ENCODE measurements around the gene CRISPLD2.

The CRISPLD2 gene, protein sequence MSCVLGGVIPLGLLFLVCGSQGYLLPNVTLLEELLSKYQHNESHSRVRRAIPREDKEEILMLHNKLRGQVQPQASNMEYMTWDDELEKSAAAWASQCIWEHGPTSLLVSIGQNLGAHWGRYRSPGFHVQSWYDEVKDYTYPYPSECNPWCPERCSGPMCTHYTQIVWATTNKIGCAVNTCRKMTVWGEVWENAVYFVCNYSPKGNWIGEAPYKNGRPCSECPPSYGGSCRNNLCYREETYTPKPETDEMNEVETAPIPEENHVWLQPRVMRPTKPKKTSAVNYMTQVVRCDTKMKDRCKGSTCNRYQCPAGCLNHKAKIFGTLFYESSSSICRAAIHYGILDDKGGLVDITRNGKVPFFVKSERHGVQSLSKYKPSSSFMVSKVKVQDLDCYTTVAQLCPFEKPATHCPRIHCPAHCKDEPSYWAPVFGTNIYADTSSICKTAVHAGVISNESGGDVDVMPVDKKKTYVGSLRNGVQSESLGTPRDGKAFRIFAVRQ

DNA sequence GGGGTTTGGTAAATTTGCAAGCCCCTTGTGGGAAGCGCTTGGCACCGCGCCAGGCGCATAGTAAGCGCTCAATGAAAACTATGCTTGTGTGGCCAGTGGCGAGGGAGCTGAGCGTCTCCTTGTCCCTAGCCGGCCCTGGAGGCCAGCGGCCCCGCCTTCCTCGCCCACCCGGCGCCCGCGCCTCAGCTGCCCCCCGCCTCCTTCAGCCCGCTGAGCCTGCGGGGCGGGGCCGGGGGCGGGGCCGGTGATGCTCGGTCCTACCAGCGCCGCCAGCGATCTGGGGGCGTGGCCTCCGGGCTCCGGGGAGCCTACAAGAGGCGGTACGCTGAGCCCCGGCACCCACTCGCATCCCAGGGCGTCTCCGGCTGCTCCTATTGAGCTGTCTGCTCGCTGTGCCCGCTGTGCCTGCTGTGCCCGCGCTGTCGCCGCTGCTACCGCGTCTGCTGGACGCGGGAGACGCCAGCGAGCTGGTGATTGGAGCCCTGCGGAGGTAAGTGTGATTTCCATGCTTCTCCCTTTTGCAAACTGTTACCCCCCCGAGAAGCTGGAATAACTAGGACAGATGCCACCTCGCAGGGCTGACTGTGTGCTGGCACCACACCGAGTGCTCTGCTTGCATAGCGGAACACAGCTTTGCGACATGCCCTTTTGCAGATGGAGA, at the start of gene CRISPLD2:
Gene CRISPLD2 (plus strand): TSS at position 342 of the 661 bp plus-strand sequence. CDS start 18,511 bp downstream, outside the sequence.
- peak; percentile 92 for DNase-seq (ENCODE audit: low read depth)

DNA sequence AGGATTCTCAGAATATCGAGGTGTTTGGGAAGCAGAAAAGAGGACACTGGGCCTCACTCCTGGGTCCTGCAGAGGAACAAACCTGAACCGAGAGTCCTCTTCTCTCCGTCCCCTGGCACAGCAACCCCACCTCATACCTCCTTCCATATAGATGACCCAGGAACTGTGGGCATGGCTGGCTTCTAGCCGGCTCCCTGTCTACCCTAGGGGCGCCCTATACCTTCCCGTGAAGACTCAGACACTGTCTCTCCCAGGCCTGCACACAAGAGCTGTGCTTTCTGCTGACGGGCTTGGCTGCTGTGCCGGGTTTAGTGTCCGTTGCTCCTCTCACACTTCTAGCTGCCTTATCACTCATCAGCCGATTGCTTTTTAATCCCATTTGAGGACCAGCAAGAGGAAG, 46.5 kb upstream of the CRISPLD2 start:
- no peak for DNase-seq (ENCODE audit: low read depth)

DNA sequence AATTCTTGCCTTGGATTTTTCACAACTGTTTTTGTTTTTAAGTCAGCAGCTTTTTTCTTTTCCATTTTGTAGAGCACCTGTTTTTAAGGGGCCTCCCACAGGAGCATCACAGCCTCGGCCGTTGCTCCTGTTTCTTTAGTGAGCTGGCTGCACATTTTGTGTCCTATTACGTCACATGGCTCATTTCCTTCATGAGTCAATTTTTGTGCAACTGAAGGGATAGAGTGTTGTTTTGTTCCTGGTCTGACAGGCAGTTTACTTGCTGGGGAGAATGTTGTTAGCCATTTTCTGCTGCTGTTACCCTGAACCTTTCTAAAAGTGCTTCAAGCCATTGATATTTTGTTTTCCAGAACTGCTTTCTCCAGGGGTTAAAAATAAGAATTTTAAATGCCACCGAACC, 45.0 kb upstream of the CRISPLD2 start:
- peak; percentile 84 for DNase-seq (ENCODE audit: low read depth)

DNA sequence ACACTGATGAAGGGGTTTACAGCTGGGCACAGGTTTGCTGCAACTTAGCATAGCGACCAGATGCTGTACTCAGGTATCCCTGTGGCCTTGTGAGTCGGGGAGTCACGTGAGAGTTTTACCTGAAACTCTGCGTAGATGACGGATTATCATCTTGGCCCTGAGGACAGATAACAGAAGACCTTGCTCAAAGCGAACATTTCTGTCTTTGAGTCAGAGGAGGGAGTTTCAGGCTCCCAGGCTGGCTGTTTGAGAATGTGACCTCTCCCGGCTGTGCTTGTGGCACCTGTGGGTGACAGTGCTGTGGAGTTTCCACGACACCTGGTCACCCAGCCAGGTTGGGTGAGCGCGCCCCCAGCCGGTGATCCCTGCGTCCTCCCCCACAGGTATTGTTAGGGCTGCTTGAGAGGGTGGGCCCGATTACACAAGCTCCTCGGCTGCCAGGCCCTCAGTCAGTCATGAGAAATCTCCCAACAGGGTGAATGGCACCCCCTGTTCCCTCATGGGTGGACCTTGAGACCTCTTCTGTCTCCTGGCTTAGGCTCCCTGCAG, 44.4 kb upstream of the CRISPLD2 start:
- DNase-seq (ENCODE audit: low read depth): no peak

DNA sequence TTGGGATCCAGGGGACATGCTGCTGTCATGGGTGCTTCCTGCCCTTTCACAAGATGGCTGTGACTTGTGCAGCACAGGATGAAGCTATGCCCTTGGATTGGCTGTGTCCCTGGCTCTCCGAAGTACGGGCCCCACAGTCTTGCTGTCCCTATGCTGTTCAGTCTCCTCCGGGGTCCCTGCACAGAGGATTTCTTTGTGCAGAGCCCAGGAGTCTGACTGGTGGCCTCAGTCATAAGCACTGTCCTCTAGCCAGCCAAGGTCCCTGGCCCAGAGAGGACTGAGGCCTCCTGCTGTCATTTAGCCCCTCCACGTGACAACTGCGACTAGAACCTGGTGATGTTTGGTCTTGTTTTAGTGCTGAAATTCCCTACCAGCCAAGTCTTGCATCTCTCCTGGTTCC, 42.4 kb upstream of the CRISPLD2 start:
- no peak for DNase-seq (ENCODE audit: low read depth)

DNA sequence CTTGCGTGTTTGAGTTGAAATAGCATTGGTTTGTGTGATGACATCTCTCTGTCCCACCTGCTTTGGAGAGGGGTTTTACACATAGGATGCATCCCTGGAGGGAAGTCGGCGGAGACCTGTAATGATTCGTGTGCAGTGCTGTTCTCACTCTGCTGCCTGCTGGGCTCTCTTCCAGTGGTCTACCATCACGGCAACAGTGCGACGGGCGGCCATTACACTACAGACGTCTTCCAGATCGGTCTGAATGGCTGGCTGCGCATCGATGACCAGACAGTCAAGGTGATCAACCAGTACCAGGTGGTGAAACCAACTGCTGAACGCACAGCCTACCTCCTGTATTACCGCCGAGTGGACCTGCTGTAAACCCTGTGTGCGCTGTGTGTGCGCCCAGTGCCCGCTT, 41.1 kb upstream of the CRISPLD2 start:
- no peak for DNase-seq (ENCODE audit: low read depth)

DNA sequence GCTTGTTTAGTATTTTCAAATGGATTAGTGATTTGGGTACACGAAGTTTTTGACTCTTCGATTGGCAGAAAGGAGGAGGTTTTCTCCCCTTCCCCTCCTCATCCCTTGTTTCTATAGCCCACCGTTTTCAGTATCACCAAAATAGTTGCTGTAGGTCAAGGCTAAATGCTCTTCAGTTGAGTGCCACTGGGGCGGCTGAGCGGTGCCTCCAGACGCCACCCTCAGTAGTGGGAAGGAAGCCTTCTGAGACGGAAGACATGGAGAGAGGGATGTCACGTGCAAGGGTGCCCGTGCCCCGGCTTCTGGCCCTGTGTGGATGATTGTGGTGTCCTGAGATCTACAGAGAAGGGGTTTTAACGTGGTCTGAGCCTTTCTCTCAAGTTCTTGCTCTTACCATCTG, 39.7 kb upstream of the CRISPLD2 start:
- no peak for DNase-seq (ENCODE audit: low read depth)

DNA sequence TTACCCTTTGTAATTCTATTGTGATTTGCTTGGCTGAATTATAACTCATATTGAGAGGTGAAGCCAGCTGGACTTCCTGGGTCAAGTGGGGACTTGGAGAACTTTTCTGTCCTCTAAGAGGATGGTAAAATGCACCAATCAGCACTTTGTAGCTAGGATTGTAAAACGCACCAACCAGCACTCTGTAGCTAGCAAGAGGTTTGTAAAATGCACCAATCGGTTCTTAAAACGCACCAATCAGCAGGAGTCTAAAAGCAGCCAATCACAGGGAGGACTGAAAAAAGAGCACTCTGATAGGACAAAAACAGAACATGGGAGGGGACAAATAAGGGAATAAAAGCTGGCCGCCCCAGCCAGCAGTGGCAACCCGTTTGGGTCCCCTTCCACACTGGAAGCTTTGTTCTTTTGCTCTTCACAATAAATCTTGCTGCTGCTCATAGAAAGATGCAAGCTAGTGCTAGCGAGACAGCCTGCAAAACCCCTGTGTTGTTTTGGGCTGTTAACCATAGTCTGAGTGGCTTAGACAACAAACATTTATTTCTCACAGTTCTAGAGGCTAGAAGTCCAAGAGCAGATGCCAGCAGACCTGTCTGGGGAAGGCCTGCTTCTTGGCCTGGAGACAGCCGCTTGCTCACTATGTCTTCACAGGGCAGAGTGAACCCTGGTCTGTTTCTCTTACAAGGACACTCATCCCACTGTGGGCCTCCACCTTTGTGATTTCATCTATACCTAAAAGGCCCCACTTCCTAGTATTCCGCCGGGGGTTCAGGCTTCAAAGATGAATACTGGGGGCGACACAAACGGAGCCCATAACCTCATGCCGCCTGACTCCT, 39.0 kb upstream of the CRISPLD2 start:
- no peak for DNase-seq (ENCODE audit: low read depth)

DNA sequence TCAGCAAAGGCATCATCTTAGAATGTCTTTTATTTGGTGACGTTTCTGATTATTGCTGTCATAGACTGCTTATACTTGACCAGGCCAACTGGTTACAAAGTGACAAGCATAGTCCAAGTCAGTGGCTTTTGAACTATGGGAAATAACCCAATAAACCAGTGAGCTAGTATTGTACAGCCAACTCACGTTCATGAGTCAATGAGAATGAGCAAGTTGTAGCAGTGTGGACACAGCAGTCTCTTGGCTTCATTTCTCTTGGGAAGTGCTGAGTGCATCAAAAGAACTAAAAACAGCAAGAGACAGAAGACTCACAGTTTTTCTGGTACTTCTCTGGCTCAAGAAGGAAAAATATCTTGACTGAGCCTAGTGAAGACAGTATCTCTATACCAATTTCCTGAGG, 36.9 kb upstream of the CRISPLD2 start:
- no peak for DNase-seq (ENCODE audit: low read depth)

DNA sequence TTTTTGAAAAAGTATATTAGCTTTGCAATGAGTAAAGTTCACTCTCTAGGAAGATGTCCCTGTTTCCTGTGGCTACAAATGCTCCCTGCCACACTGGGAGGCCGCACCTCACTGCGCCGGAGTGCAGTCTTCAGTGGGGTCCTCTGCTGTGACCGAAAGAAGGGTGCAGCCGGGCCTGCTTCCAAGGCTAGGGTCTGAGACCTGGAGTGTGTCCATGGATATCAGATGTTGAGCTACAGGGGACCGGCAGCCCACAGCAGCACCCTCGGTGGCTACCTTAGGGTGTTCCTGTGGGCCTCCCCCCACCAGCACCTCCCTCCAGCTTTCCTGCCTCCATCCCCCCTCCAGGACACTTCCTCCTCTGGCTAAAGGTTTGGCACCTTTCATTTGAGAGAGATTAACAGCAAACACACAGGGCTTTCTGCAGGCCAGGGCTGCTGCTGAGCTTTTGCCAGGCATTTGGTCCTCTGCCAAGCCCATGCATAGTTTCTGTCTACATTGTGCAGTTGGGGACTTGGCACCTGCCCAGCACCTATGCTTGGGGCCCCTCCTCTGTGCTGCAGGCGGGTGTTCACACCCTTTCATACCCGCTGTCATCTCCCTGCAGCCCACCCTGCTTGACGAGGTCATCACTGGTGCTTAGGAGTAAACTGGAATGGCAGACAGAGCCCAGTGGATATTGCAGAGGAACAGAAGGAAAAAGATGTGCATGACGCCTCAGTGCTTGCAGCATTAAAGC, 33.8 kb upstream of the CRISPLD2 start:
- peak; percentile 64 for DNase-seq (ENCODE audit: low read depth)

DNA sequence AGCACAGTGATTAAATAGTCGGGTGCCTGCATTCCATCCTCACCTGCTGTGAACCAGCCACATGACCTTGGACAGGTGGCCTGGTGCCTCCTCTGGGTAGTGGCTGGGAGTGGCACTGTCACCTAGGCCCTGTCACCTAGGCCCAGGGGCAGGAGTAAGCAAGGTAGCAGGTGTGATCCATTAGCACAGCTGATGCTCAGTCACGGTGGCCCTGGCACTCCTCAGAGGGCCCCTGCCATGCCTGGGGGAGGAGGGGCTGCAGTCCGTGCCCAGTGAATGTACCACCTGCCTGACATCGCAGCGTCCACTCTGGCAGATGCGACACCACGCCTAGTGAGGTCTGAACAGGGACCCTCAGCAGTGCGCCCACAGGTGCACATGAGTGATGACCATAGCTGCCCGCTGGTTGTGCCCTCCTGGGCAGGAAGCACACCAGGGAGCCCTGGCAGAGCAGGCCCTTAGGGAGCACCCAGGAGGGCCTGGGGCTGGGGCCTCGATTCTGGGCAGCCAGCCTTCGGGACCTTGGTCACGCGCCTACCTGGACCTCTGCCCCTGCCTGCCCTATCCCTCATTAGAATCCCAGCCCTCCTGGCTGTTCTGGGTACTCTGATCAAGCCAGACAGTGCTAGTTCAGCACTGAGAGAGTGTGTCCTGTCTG, 33.1 kb upstream of the CRISPLD2 start:
- DNase-seq (ENCODE audit: low read depth): no peak

DNA sequence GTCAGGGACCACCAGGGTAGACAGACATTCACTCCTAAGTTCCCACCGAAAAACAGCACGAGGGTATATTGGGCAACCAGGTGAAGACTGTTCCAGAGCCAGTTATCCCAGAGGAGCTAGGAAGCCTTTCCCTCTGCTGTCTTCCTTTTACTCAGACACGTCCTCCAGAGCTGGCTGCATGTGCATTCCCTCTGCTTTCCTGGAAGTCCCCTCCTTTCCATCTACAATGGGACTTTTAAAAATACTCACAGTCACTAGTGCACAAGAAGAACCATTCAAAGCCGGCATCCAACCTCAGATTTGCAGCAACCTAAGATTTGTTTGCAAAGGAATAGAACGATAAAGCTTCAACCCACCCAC, 32.5 kb upstream of the CRISPLD2 start:
- no peak for DNase-seq (ENCODE audit: low read depth)

DNA sequence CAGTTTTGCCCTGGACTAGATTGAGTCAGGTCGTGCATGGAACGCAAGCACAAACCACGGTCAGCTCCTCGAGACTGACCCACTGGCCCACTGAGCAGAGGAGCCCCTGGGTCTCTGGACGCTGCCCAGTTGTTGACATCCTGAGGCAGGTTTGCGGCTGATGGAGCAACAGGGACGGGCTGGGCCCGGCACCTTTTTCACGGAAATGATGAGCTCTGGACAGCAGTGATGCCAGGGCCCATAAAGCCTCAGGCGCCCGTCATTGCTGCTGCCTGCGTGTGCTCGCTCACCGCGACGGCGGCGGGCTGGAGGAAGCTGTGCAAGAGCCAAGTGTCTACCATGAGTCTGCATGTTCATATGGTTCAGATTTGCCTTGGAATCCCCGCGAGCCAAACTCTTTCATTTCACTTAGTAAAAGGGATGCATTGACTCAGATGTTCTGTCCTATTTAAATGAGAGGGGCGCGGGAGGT, 30.8 kb upstream of the CRISPLD2 start:
- peak; percentile 94 for DNase-seq (ENCODE audit: low read depth)

DNA sequence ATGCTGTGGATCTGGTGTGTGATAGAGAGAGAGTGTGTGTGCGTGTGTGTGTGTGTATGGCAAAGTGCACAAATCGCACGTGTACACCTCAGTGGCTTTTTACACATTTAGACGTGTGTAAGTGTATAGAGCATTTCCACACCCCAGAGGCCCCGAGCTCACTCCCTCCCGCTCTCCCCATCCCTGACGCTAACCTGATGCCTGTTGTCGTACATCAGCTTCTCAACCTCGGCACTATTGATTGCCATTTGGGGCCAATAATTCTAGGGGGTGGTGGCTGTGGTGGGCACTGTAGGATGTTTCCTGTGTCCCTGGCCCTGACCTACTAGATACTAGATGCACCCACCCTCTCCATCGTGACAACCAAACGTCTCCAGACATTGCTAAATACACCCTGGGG, 30.4 kb upstream of the CRISPLD2 start:
- DNase-seq (ENCODE audit: low read depth): no peak

DNA sequence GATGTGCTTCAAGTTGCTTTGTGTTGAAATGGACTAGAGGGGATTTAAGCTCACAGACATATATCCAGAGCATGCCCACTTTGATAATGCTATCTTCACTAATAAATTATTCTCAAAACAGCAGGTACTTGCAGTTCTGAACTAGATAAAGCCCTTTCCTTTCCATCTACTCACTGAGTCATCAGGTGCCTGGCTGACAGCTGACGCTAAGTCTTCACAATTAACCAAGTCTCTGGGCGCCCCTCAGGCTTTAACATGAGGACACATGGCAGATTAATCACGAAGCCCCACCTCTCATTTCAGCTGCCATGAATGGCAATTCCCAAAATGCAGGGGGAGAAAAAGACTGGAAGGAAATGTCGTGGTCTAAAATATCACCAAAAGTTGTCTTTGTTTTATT, 29.5 kb upstream of the CRISPLD2 start:
- no peak for DNase-seq (ENCODE audit: low read depth)

DNA sequence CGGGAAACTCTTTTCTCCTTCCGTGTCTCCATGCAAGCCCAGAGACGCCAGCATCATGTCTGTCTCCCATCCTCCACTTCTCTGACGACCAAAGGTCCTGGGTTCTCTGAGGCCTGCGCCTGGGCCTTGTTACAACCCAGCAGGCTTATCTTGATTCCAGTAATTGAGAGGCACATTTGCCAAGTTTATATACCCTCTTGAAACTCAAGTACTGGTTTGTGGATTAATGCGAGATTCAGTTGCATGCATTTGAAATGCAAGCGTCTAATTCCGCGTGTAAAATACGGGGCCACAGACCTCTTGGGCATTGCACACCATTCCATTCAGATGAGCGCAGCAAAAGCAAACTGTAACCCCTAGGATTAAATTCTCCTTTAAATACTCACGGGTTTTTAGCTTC, 28.7 kb upstream of the CRISPLD2 start:
- DNase-seq (ENCODE audit: low read depth): no peak

DNA sequence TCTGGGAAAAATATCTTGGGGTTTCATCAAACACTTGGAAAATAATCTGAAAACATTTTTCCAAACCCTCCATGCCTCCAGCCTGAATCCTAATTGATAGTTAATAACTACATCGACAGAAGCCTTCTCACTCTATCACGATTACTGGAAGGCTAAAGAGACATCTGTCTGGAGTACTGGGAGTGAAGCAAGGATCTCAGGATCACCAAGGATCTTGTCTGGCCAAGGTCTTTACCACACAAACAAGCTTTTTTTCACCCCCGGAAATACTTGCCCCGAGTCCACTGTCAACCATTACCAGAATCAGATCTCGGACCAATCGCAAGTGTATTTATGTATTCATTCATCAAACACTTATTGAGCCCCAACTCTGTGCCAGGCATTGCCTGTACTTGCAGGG, 28.3 kb upstream of the CRISPLD2 start:
- DNase-seq (ENCODE audit: low read depth): no peak

DNA sequence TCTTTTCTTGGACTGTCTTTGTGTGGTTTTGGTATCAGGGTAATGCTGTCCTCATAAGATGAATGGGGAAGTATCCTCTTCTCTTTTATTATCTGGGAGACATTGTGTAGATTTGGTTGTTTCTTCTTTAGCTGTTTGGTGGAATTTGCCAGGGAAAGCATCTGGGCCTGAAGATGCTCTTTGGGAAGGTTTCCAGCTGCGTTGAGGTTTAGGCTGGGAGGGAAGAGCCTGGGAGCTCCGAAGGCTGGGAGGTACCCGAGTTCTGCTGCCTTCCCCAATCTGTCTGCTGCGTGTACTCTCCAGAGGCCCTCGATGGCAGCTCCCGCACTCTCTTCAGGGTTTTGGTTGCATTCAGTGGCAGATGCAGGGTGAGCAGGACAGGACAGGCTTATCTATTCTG, 25.6 kb upstream of the CRISPLD2 start:
- DNase-seq (ENCODE audit: low read depth): peak; percentile 34

DNA sequence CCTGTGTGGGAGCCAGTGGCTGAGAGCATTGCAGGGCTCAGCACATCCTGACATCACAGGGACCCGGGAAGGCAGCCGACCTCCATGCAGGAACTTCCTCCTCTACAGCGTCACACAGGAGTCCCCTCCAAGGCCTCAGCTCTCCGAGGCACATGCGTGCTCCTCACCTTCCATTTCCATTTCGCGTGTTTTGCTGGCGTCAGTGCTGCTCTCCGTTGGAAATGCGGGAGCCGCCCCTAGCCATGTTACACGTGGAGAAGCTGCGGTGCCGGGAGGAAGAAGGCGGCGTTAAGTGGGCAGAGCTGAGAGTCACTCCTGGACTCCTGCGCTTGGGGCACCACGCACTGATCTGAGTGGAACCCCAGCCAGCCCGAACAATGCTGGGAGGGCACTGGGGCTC, 25.2 kb upstream of the CRISPLD2 start:
- no peak for DNase-seq (ENCODE audit: low read depth)

DNA sequence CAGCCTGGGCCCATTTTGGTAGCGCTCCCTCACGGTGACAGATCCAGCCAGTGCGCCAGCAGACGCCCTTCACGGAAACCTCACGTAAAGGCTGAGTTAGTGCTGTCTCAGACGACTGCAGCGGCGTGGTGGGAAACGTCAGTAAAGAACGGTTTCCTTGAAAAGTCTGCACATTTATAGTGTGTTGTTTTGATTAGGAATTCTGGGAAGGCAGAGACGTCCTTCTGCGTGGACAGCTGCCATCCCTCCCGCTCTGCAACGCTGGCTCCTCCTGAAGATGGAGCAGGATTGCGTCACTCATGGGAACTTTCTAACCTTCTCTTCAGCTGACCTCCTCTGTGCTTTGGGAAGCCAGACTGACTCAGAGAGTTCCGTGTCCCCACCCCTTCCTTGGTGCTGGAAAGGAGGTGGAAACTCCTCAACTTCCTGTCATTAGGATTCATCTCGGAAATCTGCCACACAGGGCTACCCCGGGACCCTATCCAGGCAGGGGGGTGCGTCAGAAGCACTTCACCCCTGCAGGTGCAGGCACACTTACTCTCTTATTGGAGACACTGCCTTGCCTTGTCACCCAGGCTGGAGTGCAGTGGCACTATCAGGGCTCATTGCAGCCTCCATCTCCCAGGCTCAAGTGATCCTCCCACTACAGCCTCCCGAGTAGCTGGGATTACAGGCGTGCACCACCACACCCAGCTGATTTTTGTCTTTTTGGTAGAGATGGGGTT, 24.3 kb upstream of the CRISPLD2 start:
- DNase-seq (ENCODE audit: low read depth): peak; percentile 99
